Endometrial microvascular endothelial cells (primary cell): Measurements from ENCODE around the gene STXBP1. TPM values are rescaled to one million over a fixed set of nuclear protein-coding genes. Genes with fewer than 3 reads are reported as not detected.
"Not testable (repeated sequence)": the region's sequence is repeated elsewhere in the genome, so short reads cannot be mapped to it uniquely, and the experiment has no call there.

Source experiments
- in situ Hi-C: cut with HindIII; loops from 2 replicates; pipeline ENCODE4 v1.10.0; 2017; ENCODE audit warnings: low sequenced_read_pairs, low pct_unique_long_range_greater_than_20kb; ENCODE audit errors: inconsistent ontology term
- total RNA-seq: library from RNA; depleted of rRNA; stranded (reverse); fragments of >200 nt; gene quantifications from one replicate; pipeline ENCODE4 v1.2.3, GENCODE V29; 2015; ENCODE audit errors: inconsistent ontology term

Gene STXBP1
- total RNA-seq, 1 donor from 2014 or later, result 15.6 TPM

- in situ Hi-C loops, result no loop called here
Observed at GRCh38 chr9:127575875-127576778, 36.0 kb upstream of the STXBP1 start.

GRCh38 chr9:127577194-127577593, 34.9 kb upstream of the STXBP1 start:
- in situ Hi-C loops, result not testable (repeated sequence)

GRCh38 chr9:127578627-127578951, 33.5 kb upstream of the STXBP1 start:
- in situ Hi-C loops, result no loop called here

GRCh38 chr9:127578952-127579853, 32.9 kb upstream of the STXBP1 start:
- in situ Hi-C loops, result no loop called here

- in situ Hi-C loops, result no loop called here
Observed at GRCh38 chr9:127580366-127580765, 31.7 kb upstream of the STXBP1 start.

- in situ Hi-C loops, result no loop called here
Observed at GRCh38 chr9:127580879-127581475, 31.1 kb upstream of the STXBP1 start.

- in situ Hi-C loops, result not testable (repeated sequence)
Observed at GRCh38 chr9:127584474-127584805, 27.6 kb upstream of the STXBP1 start.

- in situ Hi-C loops, result no loop called here
Observed at GRCh38 chr9:127585161-127585819, 26.8 kb upstream of the STXBP1 start.

- in situ Hi-C loops, result no loop called here
Observed at GRCh38 chr9:127586096-127586495, 26.0 kb upstream of the STXBP1 start.

GRCh38 chr9:127586537-127586936, 25.5 kb upstream of the STXBP1 start:
- in situ Hi-C loops, result no loop called here

- in situ Hi-C loops, result no loop called here
Observed at GRCh38 chr9:127587966-127588365, 24.1 kb upstream of the STXBP1 start.

- in situ Hi-C loops, result no loop called here
Observed at GRCh38 chr9:127588740-127589506, 23.2 kb upstream of the STXBP1 start.

GRCh38 chr9:127589955-127590370, 22.1 kb upstream of the STXBP1 start:
- in situ Hi-C loops, result no loop called here

GRCh38 chr9:127595611-127596010, 16.5 kb upstream of the STXBP1 start:
- in situ Hi-C loops, result no loop called here

GRCh38 chr9:127598839-127599549, 13.1 kb upstream of the STXBP1 start:
- in situ Hi-C loops, result no loop called here

- in situ Hi-C loops, result no loop called here
Observed at GRCh38 chr9:127599550-127599891, 12.6 kb upstream of the STXBP1 start.

- in situ Hi-C loops, result no loop called here
Observed at GRCh38 chr9:127603226-127603625, 8.9 kb upstream of the STXBP1 start.

- in situ Hi-C loops, result no loop called here
Observed at GRCh38 chr9:127606043-127606442, 6.0 kb upstream of the STXBP1 start.
